OCI-LY1 (cell line): ENCODE data around the gene ZNF605.

Experiments used
- CTCF ChIP-seq: fragments of 200-600 bp; sonication (generic), shearing (Covaris generic); IDR thresholded peaks from 2 replicates; pipeline ENCODE4 v1.5.1; 2017; ENCODE audit warnings: mild to moderate bottlenecking, antibody characterized with exemption, low read length, moderate library complexity, mixed read lengths
- EZH2 ChIP-seq: fragments of 200-600 bp; sonication (generic), shearing (Covaris generic); IDR thresholded peaks from 2 replicates; pipeline ENCODE4 v1.8.0; 2017; ENCODE audit warnings: borderline replicate concordance, mixed run types, mild to moderate bottlenecking, antibody characterized with exemption, low read length, moderate library complexity, mixed read lengths

- TF ChIP-seq CTCF = no peak
- no peak for TF ChIP-seq EZH2
Measured at GRCh38 chr12:132922676-132923075, 33.4 kb downstream of the ZNF605 start.
